ENCODE data around the gene ANGPTL7.

DNA sequence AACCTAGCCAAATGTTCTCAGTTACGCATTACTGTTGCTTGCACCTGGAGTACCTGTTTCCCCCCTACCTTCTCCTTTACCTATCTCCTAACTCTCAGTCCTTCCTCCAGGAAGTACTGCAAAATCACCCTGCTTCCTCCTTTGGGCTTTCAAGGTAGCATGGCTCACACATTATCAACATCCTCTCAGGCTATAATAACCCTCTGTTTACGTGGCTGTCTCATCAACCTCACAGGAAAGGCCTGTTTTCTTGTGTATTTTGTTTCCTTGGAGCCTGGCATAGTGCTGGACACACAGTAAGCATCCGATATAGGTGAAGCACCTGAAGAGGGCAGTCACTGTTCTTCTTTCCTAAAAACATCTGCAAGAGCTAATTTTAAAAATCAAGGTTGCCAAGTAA, 32.7 kb upstream of the ANGPTL7 start:
- TF ChIP-seq, protein P1, sequence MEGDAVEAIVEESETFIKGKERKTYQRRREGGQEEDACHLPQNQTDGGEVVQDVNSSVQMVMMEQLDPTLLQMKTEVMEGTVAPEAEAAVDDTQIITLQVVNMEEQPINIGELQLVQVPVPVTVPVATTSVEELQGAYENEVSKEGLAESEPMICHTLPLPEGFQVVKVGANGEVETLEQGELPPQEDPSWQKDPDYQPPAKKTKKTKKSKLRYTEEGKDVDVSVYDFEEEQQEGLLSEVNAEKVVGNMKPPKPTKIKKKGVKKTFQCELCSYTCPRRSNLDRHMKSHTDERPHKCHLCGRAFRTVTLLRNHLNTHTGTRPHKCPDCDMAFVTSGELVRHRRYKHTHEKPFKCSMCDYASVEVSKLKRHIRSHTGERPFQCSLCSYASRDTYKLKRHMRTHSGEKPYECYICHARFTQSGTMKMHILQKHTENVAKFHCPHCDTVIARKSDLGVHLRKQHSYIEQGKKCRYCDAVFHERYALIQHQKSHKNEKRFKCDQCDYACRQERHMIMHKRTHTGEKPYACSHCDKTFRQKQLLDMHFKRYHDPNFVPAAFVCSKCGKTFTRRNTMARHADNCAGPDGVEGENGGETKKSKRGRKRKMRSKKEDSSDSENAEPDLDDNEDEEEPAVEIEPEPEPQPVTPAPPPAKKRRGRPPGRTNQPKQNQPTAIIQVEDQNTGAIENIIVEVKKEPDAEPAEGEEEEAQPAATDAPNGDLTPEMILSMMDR (IDR thresholded peaks at IDR 0.05) = no peak
- no peak for TF ChIP-seq POLR2AphosphoS5 (IDR thresholded peaks at IDR 0.05)
- no peak for TF ChIP-seq POLR2A (IDR thresholded peaks at IDR 0.05)

Measured in transverse colon (tissue), 4 donors.